SK-N-SH (cell line): ENCODE results near the gene TTC23.

ENCODE experiments used
- EZH2phosphoT487 ChIP-seq: fragments of 200-600 bp; sonication (generic); IDR thresholded peaks from 2 replicates; pipeline ENCODE4 v1.6.1; 2017; ENCODE audit warnings: low read depth, mixed run types, mild to moderate bottlenecking, antibody characterized with exemption, moderate library complexity, borderline replicate concordance
- TAF1 ChIP-seq: IDR thresholded peaks from 2 replicates; pipeline ENCODE4 v1.6.1; 2012; ENCODE audit warnings: low read depth, mild to moderate bottlenecking, low read length, moderate library complexity, borderline replicate concordance

DNA sequence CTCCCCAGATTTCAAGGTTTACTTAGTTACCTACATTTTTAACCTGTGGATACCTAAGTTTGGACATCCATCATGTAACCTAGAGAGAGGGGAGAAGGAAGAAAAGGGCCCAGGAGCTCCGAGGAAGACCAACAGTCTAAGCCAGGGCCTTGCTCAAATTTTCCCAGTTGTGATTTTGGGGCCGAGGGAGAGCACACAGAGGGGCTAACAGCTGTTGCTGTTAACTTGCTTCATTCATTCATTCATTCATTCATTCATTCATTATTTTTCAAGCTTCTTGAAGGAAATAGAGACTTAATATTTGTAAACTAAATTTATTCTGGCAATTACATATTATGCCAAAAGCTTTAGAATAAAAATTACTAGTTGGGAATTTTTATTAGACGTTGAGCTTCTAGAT lies 121.6 kb downstream of the TTC23 start:
- TF ChIP-seq EZH2phosphoT487, result no peak
- no peak for TF ChIP-seq TAF1
